ENCODE measurements around the gene SMURF1.
"Not testable (repeated sequence)": the region's sequence is repeated elsewhere in the genome, so short reads cannot be mapped to it uniquely, and the experiment has no call there.

Gene SMURF1

GRCh38 chr7:99143853-99144672, at the start of gene SMURF1:
Gene SMURF1, minus strand, starts transcription at chr7:99144108. Its CDS starts 328 bp downstream, at chr7:99143780.
- peak; percentile 58 for DNase-seq (ENCODE audit: low read depth)

- no peak for DNase-seq (ENCODE audit: low read depth)
Observed at GRCh38 chr7:99191869-99192596, 48.1 kb upstream of the SMURF1 start.

- no peak for DNase-seq (ENCODE audit: low read depth)
Observed at GRCh38 chr7:99190359-99191009, 46.6 kb upstream of the SMURF1 start.

GRCh38 chr7:99189222-99189621, 45.3 kb upstream of the SMURF1 start:
- no peak for DNase-seq (ENCODE audit: low read depth)

GRCh38 chr7:99188221-99188620, 44.3 kb upstream of the SMURF1 start:
- no peak for DNase-seq (ENCODE audit: low read depth)

- no peak for DNase-seq (ENCODE audit: low read depth)
Observed at GRCh38 chr7:99184532-99185218, 40.8 kb upstream of the SMURF1 start.

- DNase-seq (ENCODE audit: low read depth): no peak
Observed at GRCh38 chr7:99180067-99180650, 36.3 kb upstream of the SMURF1 start.

- DNase-seq (ENCODE audit: low read depth): no peak
Observed at GRCh38 chr7:99177165-99177564, 33.3 kb upstream of the SMURF1 start.

GRCh38 chr7:99173787-99174186, 29.9 kb upstream of the SMURF1 start:
- no peak for DNase-seq (ENCODE audit: low read depth)

- DNase-seq (ENCODE audit: low read depth): no peak
Observed at GRCh38 chr7:99171731-99172130, 27.8 kb upstream of the SMURF1 start.

GRCh38 chr7:99170730-99171074, 26.8 kb upstream of the SMURF1 start:
- DNase-seq (ENCODE audit: low read depth): no peak

GRCh38 chr7:99170065-99170729, 26.3 kb upstream of the SMURF1 start:
- no peak for DNase-seq (ENCODE audit: low read depth)

- no peak for DNase-seq (ENCODE audit: low read depth)
Observed at GRCh38 chr7:99167072-99167471, 23.2 kb upstream of the SMURF1 start.

- no peak for DNase-seq (ENCODE audit: low read depth)
Observed at GRCh38 chr7:99165816-99166215, 21.9 kb upstream of the SMURF1 start.

- DNase-seq (ENCODE audit: low read depth): not testable (repeated sequence)
Observed at GRCh38 chr7:99163669-99164068, 19.8 kb upstream of the SMURF1 start.

GRCh38 chr7:99156649-99157048, 12.7 kb upstream of the SMURF1 start:
- DNase-seq (ENCODE audit: low read depth): no peak

GRCh38 chr7:99155211-99155610, 11.3 kb upstream of the SMURF1 start:
- no peak for DNase-seq (ENCODE audit: low read depth)

- no peak for DNase-seq (ENCODE audit: low read depth)
Observed at GRCh38 chr7:99146979-99147378, 3.1 kb upstream of the SMURF1 start.

- DNase-seq (ENCODE audit: low read depth): no peak
Observed at GRCh38 chr7:99143521-99143852, 421 bp downstream of the SMURF1 start.

GRCh38 chr7:99142727-99143520, 984 bp downstream of the SMURF1 start:
- DNase-seq (ENCODE audit: low read depth): peak; percentile 84

Measured in stimulated activated CD4-positive, alpha-beta T cell treated with anti-CD3 and anti-CD28 coated beads, Interleukin-2, amount 100 ng/mL, for 4 hours (primary cell).